Gastroesophageal sphincter (tissue), 3 donors: Measurements from ENCODE around the gene RYR2.

ENCODE experiments used
- CTCF ChIP-seq, 4 experiments: fragments of 200-600 bp in 2 of 4; fragments of 450-650 bp in 2 of 4; sonication (generic) in 1 of 4; IDR thresholded peaks; one replicate each; pipeline ENCODE4 v1.5.1; 2017 to 2019; ENCODE audit warnings: antibody characterized with exemption in 4 of 4, mild to moderate bottlenecking in 2 of 4, moderate library complexity in 2 of 4
- POLR2A ChIP-seq, 2 donors: fragments of 450-650 bp; IDR thresholded peaks; one replicate each; pipeline ENCODE4 v1.6.1; 2017; ENCODE audit warnings: antibody characterized with exemption in 2 of 2, mild to moderate bottlenecking in 2 of 2, moderate library complexity in 1 of 2

GRCh38 chr1:237120683-237121082 is 78.7 kb downstream of the RYR2 start:
- no peak for TF ChIP-seq CTCF (IDR thresholded peaks at IDR 0.05)
- TF ChIP-seq POLR2A (IDR thresholded peaks at IDR 0.05), result no peak
